HG03354 (cell line): ENCODE results near the gene CETN3.
"Not testable (repeated sequence)": the region's sequence is repeated elsewhere in the genome, so short reads cannot be mapped to it uniquely, and the experiment has no call there.

ENCODE experiments used
- ATAC-seq: cut with Tn5 transposase; IDR thresholded peaks from one replicate; pipeline ENCODE4 v1.9.1; 2021; ENCODE audit warnings: mild to moderate bottlenecking; ENCODE audit not compliant: unreplicated experiment, poor library complexity, severe bottlenecking

Gene CETN3

GRCh38 chr5:90386099-90386710 is 23.4 kb downstream of the CETN3 start:
- ATAC-seq: no peak

- ATAC-seq: no peak
These were observed 25.2 kb downstream of the CETN3 start for GRCh38 chr5:90384389-90384788.

- no peak for ATAC-seq
These were observed 25.7 kb downstream of the CETN3 start for GRCh38 chr5:90383903-90384302.

GRCh38 chr5:90381213-90381929 is 28.2 kb downstream of the CETN3 start:
- no peak for ATAC-seq

- ATAC-seq: no peak
These were observed 29.9 kb downstream of the CETN3 start for GRCh38 chr5:90379652-90380051.

- ATAC-seq: no peak
These were observed 30.8 kb downstream of the CETN3 start for GRCh38 chr5:90378752-90379151.

- not testable (repeated sequence) for ATAC-seq
These were observed 38.3 kb downstream of the CETN3 start for GRCh38 chr5:90371269-90371668.

- peak; percentile 90 for ATAC-seq
These were observed 40.9 kb downstream of the CETN3 start for GRCh38 chr5:90368454-90369246.

- no peak for ATAC-seq
These were observed 41.7 kb downstream of the CETN3 start for GRCh38 chr5:90367879-90368278.

GRCh38 chr5:90366948-90367347 is 42.6 kb downstream of the CETN3 start:
- ATAC-seq: no peak

- no peak for ATAC-seq
These were observed 44.2 kb downstream of the CETN3 start for GRCh38 chr5:90365328-90365727.

GRCh38 chr5:90359073-90359920 is 50.3 kb downstream of the CETN3 start:
- no peak for ATAC-seq

GRCh38 chr5:90356622-90357021 is 52.9 kb downstream of the CETN3 start:
- ATAC-seq: no peak

GRCh38 chr5:90356176-90356575 is 53.4 kb downstream of the CETN3 start:
- ATAC-seq: no peak

- no peak for ATAC-seq
These were observed 53.9 kb downstream of the CETN3 start for GRCh38 chr5:90355635-90356034.

- peak; percentile 92 for ATAC-seq
These were observed 56.3 kb downstream of the CETN3 start for GRCh38 chr5:90353254-90353653.

- ATAC-seq: no peak
These were observed 58.5 kb downstream of the CETN3 start for GRCh38 chr5:90351101-90351500.

- peak; percentile 84 for ATAC-seq
These were observed 62.1 kb downstream of the CETN3 start for GRCh38 chr5:90347462-90347861.

GRCh38 chr5:90345684-90346083 is 63.9 kb downstream of the CETN3 start:
- ATAC-seq: no peak

GRCh38 chr5:90344689-90345088 is 64.9 kb downstream of the CETN3 start:
- ATAC-seq: no peak
